PFSK-1 (cell line): ENCODE measurements around the gene SAMD14.

Experiments used
- FOXP2 ChIP-seq: optimal IDR thresholded peaks from 2 replicates; pipeline ENCODE3; 2011; ENCODE audit warnings: borderline replicate concordance, control low read depth, inconsistent platforms; ENCODE audit not compliant: insufficient read depth; ENCODE audit errors: extremely low read length, extremely low read depth
- POLR2AphosphoS5 ChIP-seq: IDR thresholded peaks from 2 replicates; pipeline ENCODE4 v1.6.1; 2012; ENCODE audit warnings: low read depth, mild to moderate bottlenecking, control low read depth, low read length, moderate library complexity
- REST ChIP-seq, 2 experiments: IDR thresholded peaks; 2 replicates each; pipeline versions ENCODE4 v1.6.1 to v1.8.0; 2011 to 2012; ENCODE audit warnings: low read depth in 2 of 2, low read length in 2 of 2, control low read depth in 1 of 2, inconsistent platforms in 1 of 2, mild to moderate bottlenecking in 1 of 2, moderate library complexity in 1 of 2; ENCODE audit not compliant: insufficient read depth in 1 of 2
- SIN3A ChIP-seq: IDR thresholded peaks from 2 replicates; pipeline ENCODE4 v1.6.1; 2012; ENCODE audit warnings: mild to moderate bottlenecking, low read length, moderate library complexity, borderline replicate concordance; ENCODE audit not compliant: insufficient read depth
- TAF1 ChIP-seq: IDR thresholded peaks from 2 replicates; pipeline ENCODE4 v1.6.1; 2012; ENCODE audit warnings: low read length, control low read depth, borderline replicate concordance; ENCODE audit not compliant: insufficient read depth

DNA sequence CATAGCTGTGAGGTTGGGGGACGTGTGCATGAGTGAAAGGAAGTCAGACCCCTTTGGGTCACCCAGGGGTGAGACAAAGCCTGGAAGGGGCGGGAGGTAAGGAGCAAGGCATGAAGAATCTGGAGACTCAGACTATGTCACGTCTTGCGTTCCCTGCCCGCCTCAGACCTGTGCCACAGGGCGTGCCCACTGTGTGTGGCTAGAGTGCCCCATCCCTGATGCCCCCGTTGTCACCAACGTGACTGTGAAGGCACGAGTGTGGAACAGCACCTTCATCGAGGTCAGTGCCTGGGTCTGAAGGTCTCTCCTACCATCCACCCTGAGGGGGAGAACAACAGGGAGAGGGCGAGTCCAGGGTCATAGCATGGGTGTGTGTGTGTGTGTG lies 49.9 kb downstream of the SAMD14 start:
- TF ChIP-seq TAF1 = no peak
- TF ChIP-seq POLR2AphosphoS5 = no peak
- no peak for TF ChIP-seq REST (IDR thresholded peaks at IDR 0.05; ENCODE audit: insufficient read depth in 1 of 2, low read depth in 2 of 2, low read length in 2 of 2)
- no peak for TF ChIP-seq FOXP2
- no peak for TF ChIP-seq SIN3A
